ENCODE results near the gene ACTN1. TPM values are rescaled to one million over a fixed set of nuclear protein-coding genes. Genes with fewer than 3 reads are reported as not detected.
A peak's percentile ranks its signal among the peaks of the same experiment; 100 is the strongest.

Gene ACTN1
- total RNA-seq, 4 donors from 2014 or later: 76.8 to 117 (median 94.0) TPM

DNA sequence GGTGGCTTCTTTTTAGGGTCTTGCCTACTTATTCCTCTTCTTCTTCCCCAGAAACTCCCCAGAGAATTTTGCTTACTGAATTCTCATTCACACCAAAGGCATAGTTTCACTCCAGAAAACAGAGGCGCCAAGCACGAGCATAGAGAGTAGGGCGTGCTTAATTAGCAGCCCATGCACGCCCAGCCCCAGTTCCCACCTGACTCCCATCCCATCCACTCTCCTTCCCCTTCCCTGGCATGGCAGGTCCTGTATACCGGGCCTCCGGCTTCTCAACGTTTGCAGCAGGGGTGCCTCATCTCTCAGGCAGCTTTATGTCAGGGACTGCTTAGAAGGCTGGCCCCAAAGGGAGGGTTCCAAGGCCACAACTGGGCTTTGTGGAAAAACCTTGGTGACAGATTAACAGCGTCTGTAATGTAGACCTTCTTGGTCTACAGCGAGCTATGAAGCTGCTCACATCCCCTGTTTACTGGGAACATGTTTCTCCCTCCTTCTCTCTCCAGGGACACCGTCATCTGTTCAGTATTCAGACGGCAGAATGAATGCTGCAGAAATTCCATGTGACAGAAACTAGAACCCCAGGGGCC is 62.7 kb downstream of the ACTN1 start:
- no peak overlapping the region for H3K4me3 ChIP-seq
- DNase-seq (ENCODE audit: low spot score in 2 of 2): no peak
- no peaks in the 10 kb centered on the region for H3K4me1 ChIP-seq
- TF ChIP-seq EP300 (IDR thresholded peaks at IDR 0.05) (no peak), POLR2AphosphoS5 (IDR thresholded peaks at IDR 0.05) (no peak), POLR2A (IDR thresholded peaks at IDR 0.05) (no peak), CTCF (IDR thresholded peaks at IDR 0.05) (no peak)
- 86% methylated on average over 11 of the region's 11 CpGs for WGBS
- no peaks in the 10 kb centered on the region for H3K27me3 ChIP-seq
- no peak overlapping the region for H3K27ac ChIP-seq
- no peaks in the 10 kb centered on the region for H3K9me3 ChIP-seq
- peaks cover 37% of the 10 kb centered on the region for H3K36me3 ChIP-seq

GRCh38 chr14:68913516-68913915 is 65.6 kb downstream of the ACTN1 start:
- 83% methylated on average over 3 of the region's 3 CpGs for WGBS
- no peak for DNase-seq (ENCODE audit: low spot score in 2 of 2)
- Histone ChIP-seq H3K36me3 (peaks cover 39% of the 10 kb centered on the region), H3K4me3 (no peak overlapping the region), H3K9me3 (no peaks in the 10 kb centered on the region), H3K27me3 (no peaks in the 10 kb centered on the region), H3K4me1 (no peaks in the 10 kb centered on the region), H3K27ac (no peak overlapping the region)
- TF ChIP-seq POLR2AphosphoS5 (IDR thresholded peaks at IDR 0.05) (no peak), EP300 (IDR thresholded peaks at IDR 0.05) (no peak), POLR2A (IDR thresholded peaks at IDR 0.05) (no peak), CTCF (IDR thresholded peaks at IDR 0.05) (no peak)

GRCh38 chr14:68911594-68912227 is 67.4 kb downstream of the ACTN1 start:
- Histone ChIP-seq H3K4me1 (no peaks in the 10 kb centered on the region), H3K27ac (no peak overlapping the region), H3K9me3 (no peaks in the 10 kb centered on the region), H3K36me3 (peaks cover 38% of the 10 kb centered on the region), H3K4me3 (no peak overlapping the region), H3K27me3 (no peaks in the 10 kb centered on the region)
- no peak for TF ChIP-seq POLR2A (IDR thresholded peaks at IDR 0.05)
- no peak for TF ChIP-seq EP300 (IDR thresholded peaks at IDR 0.05)
- TF ChIP-seq POLR2AphosphoS5 (IDR thresholded peaks at IDR 0.05): no peak
- peak; percentile 90 to 92 for TF ChIP-seq CTCF (IDR thresholded peaks at IDR 0.05)
- DNase-seq (ENCODE audit: low spot score in 2 of 2): peak; percentile 86 to 87
- 41% methylated on average over 12 of the region's 12 CpGs for WGBS

DNA sequence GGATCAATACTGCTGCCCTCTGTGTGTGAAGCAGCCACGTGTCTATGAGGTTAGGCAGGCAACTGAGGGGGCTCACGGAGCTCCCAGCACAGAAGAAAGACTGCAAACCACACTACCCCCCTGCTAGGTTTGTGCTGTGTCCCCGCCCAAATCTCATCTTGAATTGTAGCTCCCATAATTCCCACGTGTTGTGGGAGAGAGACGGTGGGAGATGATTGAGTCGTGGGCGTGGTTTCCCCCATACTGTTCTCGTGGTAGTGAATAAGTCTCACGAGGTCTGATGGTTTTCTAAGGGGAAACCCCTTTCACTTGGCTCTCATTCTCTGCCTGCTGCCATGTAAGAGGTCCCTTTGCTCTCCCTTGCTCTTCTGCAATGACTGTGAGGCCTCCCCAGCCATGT is 68.6 kb downstream of the ACTN1 start:
- 65% methylated on average over 8 of the region's 9 CpGs for WGBS
- no peak for DNase-seq (ENCODE audit: low spot score in 2 of 2)
- H3K36me3 ChIP-seq: peaks cover 38% of the 10 kb centered on the region
- H3K4me1 ChIP-seq: no peaks in the 10 kb centered on the region
- no peak overlapping the region for H3K4me3 ChIP-seq
- no peaks in the 10 kb centered on the region for H3K9me3 ChIP-seq
- H3K27ac ChIP-seq: no peak overlapping the region
- H3K27me3 ChIP-seq: no peaks in the 10 kb centered on the region
- TF ChIP-seq POLR2AphosphoS5 (IDR thresholded peaks at IDR 0.05) (no peak), CTCF (IDR thresholded peaks at IDR 0.05) (no peak), EP300 (IDR thresholded peaks at IDR 0.05) (no peak)

DNA sequence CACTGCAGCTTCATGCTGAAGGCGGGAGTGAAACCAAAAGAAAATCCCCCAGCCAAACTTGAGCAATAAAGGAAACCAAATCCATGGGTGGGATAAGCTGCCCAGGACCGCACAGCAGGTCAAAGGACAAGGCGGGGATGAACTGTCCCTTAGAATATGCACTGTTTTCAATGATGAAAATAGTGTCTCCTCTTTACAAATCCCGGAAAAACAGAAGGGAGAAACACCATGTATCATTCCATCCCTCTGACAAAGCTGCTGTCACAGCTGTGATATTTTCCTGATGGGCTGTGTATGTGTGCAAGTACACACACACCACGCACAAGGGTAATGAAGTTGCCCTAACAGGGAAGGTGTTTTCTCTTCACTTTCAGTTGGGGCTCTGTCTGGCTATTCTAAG is 70.3 kb downstream of the ACTN1 start:
- no peak for TF ChIP-seq POLR2AphosphoS5 (IDR thresholded peaks at IDR 0.05)
- no peak for TF ChIP-seq POLR2A (IDR thresholded peaks at IDR 0.05)
- peak; percentile 53 for TF ChIP-seq EP300 (IDR thresholded peaks at IDR 0.05)
- no peak for TF ChIP-seq CTCF (IDR thresholded peaks at IDR 0.05)
- H3K4me3 ChIP-seq: no peak overlapping the region
- H3K36me3 ChIP-seq: peaks cover 55% of the 10 kb centered on the region
- H3K27ac ChIP-seq: no peak overlapping the region
- H3K27me3 ChIP-seq: no peaks in the 10 kb centered on the region
- no peak for DNase-seq (ENCODE audit: low spot score in 2 of 2)
- H3K4me1 ChIP-seq: no peaks in the 10 kb centered on the region
- no peaks in the 10 kb centered on the region for H3K9me3 ChIP-seq
- 83% methylated on average over 4 of the region's 5 CpGs for WGBS

Measured in suprapubic skin (tissue), 4 donors.